Activated CD4-positive, alpha-beta T cell treated with anti-CD3 and anti-CD28 coated beads, Interleukin-2, amount 10 ng/mL, durations not matched to agents 24 days and 14 days (primary cell): Measurements from ENCODE around the gene SCN8A. TPM values are rescaled to one million over a fixed set of nuclear protein-coding genes. Genes with fewer than 3 reads are reported as not detected.

Source experiments
- DNase-seq: peaks from one replicate; pipeline ENCODE4 v3.0.0; 2022
- H3K27ac Mint-ChIP-seq: one replicate; pipeline ENCODE4 v1.8.0; 2022; ENCODE audit warnings: mild to moderate bottlenecking, mixed read lengths
- H3K27me3 Mint-ChIP-seq: one replicate; pipeline ENCODE4 v1.8.0; 2022; ENCODE audit warnings: mixed read lengths
- H3K36me3 Mint-ChIP-seq: one replicate; pipeline ENCODE4 v1.8.0; 2022; ENCODE audit warnings: low read depth, mild to moderate bottlenecking, mixed read lengths
- H3K4me1 Mint-ChIP-seq: one replicate; pipeline ENCODE4 v1.8.0; 2021; ENCODE audit warnings: mixed read lengths
- H3K4me3 Mint-ChIP-seq: one replicate; pipeline ENCODE4 v1.8.0; 2022; ENCODE audit warnings: mild to moderate bottlenecking, moderate library complexity, mixed read lengths
- H3K9me3 Mint-ChIP-seq: one replicate; pipeline ENCODE4 v1.8.0; 2021; ENCODE audit warnings: mixed read lengths
- intact Hi-C: fragments of 100-400 bp; cut with micrococcal nuclease; formaldehyde crosslinking; loops from one replicate; pipeline ENCODE4 v1.15.1; 2023
- total RNA-seq: library from RNA; stranded (reverse); gene quantifications from 2 replicates; pipeline ENCODE4 v1.2.3, GENCODE V29; 2022

SCN8A gene
- total RNA-seq, 1 donor from 2014 or later, result 0.12 TPM

GRCh38 chr12:51818086-51818485 is 227.1 kb downstream of the SCN8A start:
- H3K9me3 Mint-ChIP-seq, result no peaks in the 10 kb centered on the region
- H3K36me3 Mint-ChIP-seq, result no peaks in the 10 kb centered on the region
- no peak overlapping the region for H3K4me3 Mint-ChIP-seq
- intact Hi-C loops, result no loop called here
- peaks cover 39% of the 10 kb centered on the region for H3K27me3 Mint-ChIP-seq
- H3K27ac Mint-ChIP-seq, result no peak overlapping the region
- no peak for DNase-seq
- H3K4me1 Mint-ChIP-seq, result peaks cover 10% of the 10 kb centered on the region

GRCh38 chr12:51818566-51819300 is 227.7 kb downstream of the SCN8A start:
- H3K27me3 Mint-ChIP-seq, result peaks cover 41% of the 10 kb centered on the region
- intact Hi-C loops, result no loop called here
- no peak for DNase-seq
- no peaks in the 10 kb centered on the region for H3K36me3 Mint-ChIP-seq
- H3K4me3 Mint-ChIP-seq, result no peak overlapping the region
- H3K27ac Mint-ChIP-seq, result no peak overlapping the region
- H3K9me3 Mint-ChIP-seq, result no peaks in the 10 kb centered on the region
- H3K4me1 Mint-ChIP-seq, result peaks cover 14% of the 10 kb centered on the region

GRCh38 chr12:51819736-51820525 is 228.9 kb downstream of the SCN8A start:
- H3K27me3 Mint-ChIP-seq, result peaks cover 42% of the 10 kb centered on the region
- H3K9me3 Mint-ChIP-seq, result no peaks in the 10 kb centered on the region
- intact Hi-C loops, result loop anchor here (2.0 to 10.0 kb wide), 3 partner anchors 55 to 398 kb away; partner anchors contain the start of genes SCN8A and SLC4A8
- no peak for DNase-seq
- peak overlapping the region; percentile 60 for H3K4me3 Mint-ChIP-seq
- peaks cover 14% of the 10 kb centered on the region for H3K4me1 Mint-ChIP-seq
- no peak overlapping the region for H3K27ac Mint-ChIP-seq
- H3K36me3 Mint-ChIP-seq, result no peaks in the 10 kb centered on the region

GRCh38 chr12:51820526-51821439 is 229.8 kb downstream of the SCN8A start:
- intact Hi-C loops, result loop anchor here (2.0 to 10.0 kb wide), 3 partner anchors 54 to 398 kb away; partner anchors contain the start of genes SCN8A and SLC4A8
- peak overlapping the region; percentile 60 for H3K4me3 Mint-ChIP-seq
- H3K27ac Mint-ChIP-seq, result no peak overlapping the region
- peaks cover 9% of the 10 kb centered on the region for H3K4me1 Mint-ChIP-seq
- H3K27me3 Mint-ChIP-seq, result peaks cover 34% of the 10 kb centered on the region
- H3K9me3 Mint-ChIP-seq, result no peaks in the 10 kb centered on the region
- DNase-seq, result peak; percentile 90
- H3K36me3 Mint-ChIP-seq, result no peaks in the 10 kb centered on the region

- intact Hi-C loops, result loop anchor here (2.0 to 10.0 kb wide), 3 partner anchors 53 to 399 kb away; partner anchors contain the start of genes SCN8A and SLC4A8
- H3K9me3 Mint-ChIP-seq, result no peaks in the 10 kb centered on the region
- H3K4me1 Mint-ChIP-seq, result peaks cover 9% of the 10 kb centered on the region
- no peaks in the 10 kb centered on the region for H3K36me3 Mint-ChIP-seq
- H3K27ac Mint-ChIP-seq, result no peak overlapping the region
- DNase-seq, result peak; percentile 79
- H3K27me3 Mint-ChIP-seq, result peaks cover 25% of the 10 kb centered on the region
- peak overlapping the region; percentile 28 for H3K4me3 Mint-ChIP-seq
Measured at GRCh38 chr12:51821440-51822260, 230.6 kb downstream of the SCN8A start.

GRCh38 chr12:51822261-51822616 is 231.2 kb downstream of the SCN8A start:
- peaks cover 11% of the 10 kb centered on the region for H3K4me1 Mint-ChIP-seq
- no peaks in the 10 kb centered on the region for H3K36me3 Mint-ChIP-seq
- H3K4me3 Mint-ChIP-seq, result peak overlapping the region; percentile 23
- H3K27ac Mint-ChIP-seq, result no peak overlapping the region
- H3K9me3 Mint-ChIP-seq, result no peaks in the 10 kb centered on the region
- H3K27me3 Mint-ChIP-seq, result peaks cover 21% of the 10 kb centered on the region
- intact Hi-C loops, result loop anchor here (5.0 to 10.0 kb wide), 2 partner anchors 53 to 400 kb away; partner anchors contain the start of gene SLC4A8
- DNase-seq, result no peak

GRCh38 chr12:51822956-51823355 is 231.9 kb downstream of the SCN8A start:
- H3K27me3 Mint-ChIP-seq, result peaks cover 15% of the 10 kb centered on the region
- intact Hi-C loops, result loop anchor here (5.0 to 10.0 kb wide), 2 partner anchors 52 to 401 kb away; partner anchors contain the start of gene SLC4A8
- H3K27ac Mint-ChIP-seq, result no peak overlapping the region
- DNase-seq, result no peak
- no peaks in the 10 kb centered on the region for H3K36me3 Mint-ChIP-seq
- H3K4me3 Mint-ChIP-seq, result no peak overlapping the region
- H3K4me1 Mint-ChIP-seq, result peaks cover 18% of the 10 kb centered on the region
- no peaks in the 10 kb centered on the region for H3K9me3 Mint-ChIP-seq

GRCh38 chr12:51823875-51824565 is 233.0 kb downstream of the SCN8A start:
- H3K36me3 Mint-ChIP-seq, result no peaks in the 10 kb centered on the region
- no peak overlapping the region for H3K4me3 Mint-ChIP-seq
- intact Hi-C loops, result loop anchor here (5.0 to 10.0 kb wide), 2 partner anchors 51 to 402 kb away; partner anchors contain the start of gene SLC4A8
- H3K27me3 Mint-ChIP-seq, result peaks cover 10% of the 10 kb centered on the region
- H3K27ac Mint-ChIP-seq, result no peak overlapping the region
- no peaks in the 10 kb centered on the region for H3K9me3 Mint-ChIP-seq
- H3K4me1 Mint-ChIP-seq, result peaks cover 26% of the 10 kb centered on the region
- peak; percentile 72 for DNase-seq

- peaks cover 10% of the 10 kb centered on the region for H3K27me3 Mint-ChIP-seq
- H3K36me3 Mint-ChIP-seq, result no peaks in the 10 kb centered on the region
- no peak for DNase-seq
- intact Hi-C loops, result loop anchor here (5.0 to 10.0 kb wide), 2 partner anchors 50 to 147 kb away; no protein-coding TSS in a partner anchor
- no peaks in the 10 kb centered on the region for H3K9me3 Mint-ChIP-seq
- H3K4me1 Mint-ChIP-seq, result peaks cover 21% of the 10 kb centered on the region
- peak overlapping the region; percentile 58 for H3K27ac Mint-ChIP-seq
- no peak overlapping the region for H3K4me3 Mint-ChIP-seq
Measured at GRCh38 chr12:51825216-51825615, 234.2 kb downstream of the SCN8A start.

- Mint-ChIP-seq H3K27me3 (peaks cover 17% of the 10 kb centered on the region), H3K4me1 (peaks cover 21% of the 10 kb centered on the region), H3K4me3 (no peak overlapping the region), H3K36me3 (no peaks in the 10 kb centered on the region), H3K27ac (no peak overlapping the region), H3K9me3 (no peaks in the 10 kb centered on the region)
- intact Hi-C loops, result loop anchor here (5.0 to 10.0 kb wide), 2 partner anchors 48 to 145 kb away; no protein-coding TSS in a partner anchor
- no peak for DNase-seq
Measured at GRCh38 chr12:51826881-51827280, 235.8 kb downstream of the SCN8A start.

- DNase-seq, result peak; percentile 81
- Mint-ChIP-seq H3K27ac (peak overlapping the region; percentile 86), H3K9me3 (no peaks in the 10 kb centered on the region), H3K4me1 (peaks cover 32% of the 10 kb centered on the region), H3K4me3 (peak overlapping the region; percentile 19), H3K27me3 (peaks cover 28% of the 10 kb centered on the region), H3K36me3 (no peaks in the 10 kb centered on the region)
- intact Hi-C loops, result loop anchor here (1.0 to 10.0 kb wide), 3 partner anchors 47 to 223 kb away; partner anchors contain the start of gene NR4A1
Measured at GRCh38 chr12:51827925-51828818, 237.1 kb downstream of the SCN8A start.
